ENCODE results near the gene USB1. TPM values are rescaled to one million over a fixed set of nuclear protein-coding genes. Genes with fewer than 3 reads are reported as not detected.

Gene USB1
- total RNA-seq, 1 experiment from 2014 or later = 106 TPM

- intact Hi-C loops (cut with micrococcal nuclease; ENCODE audit: unreplicated experiment) = no loop called here
- no TSS peak for BruUV-seq (replicated peaks)
- Histone ChIP-seq H3K9me3 (ENCODE audit: low read depth, low read length, poor library complexity, severe bottlenecking) (no peaks in the 10 kb centered on the region), H3K4me3 (ENCODE audit: low read depth, low read length, poor library complexity, severe bottlenecking) (no peak overlapping the region), H3K4me1 (ENCODE audit: insufficient read depth, low read length, poor library complexity, severe bottlenecking) (peaks cover 3% of the 10 kb centered on the region), H3K36me3 (ENCODE audit: insufficient read depth, low read length, poor library complexity, severe bottlenecking) (no peaks in the 10 kb centered on the region), H3K27me3 (replicated peaks; ENCODE audit: insufficient read depth, low read depth, low read length, poor library complexity) (no peaks in the 10 kb centered on the region), H3K27ac (ENCODE audit: low read depth, low read length, poor library complexity, severe bottlenecking) (no peak overlapping the region)
- ChIA-PET POLR2A (ENCODE audit: low non-redundant PET) (no interaction called here), CTCF (no interaction called here)
- TF ChIP-seq CTCF (conservative IDR thresholded peaks at IDR 0.05; ENCODE audit: low read depth, low read length) = no peak
- no peak for DNase-seq (ENCODE audit: low spot score)
Measured at GRCh38 chr16:57987441-57988177, 13.6 kb upstream of the USB1 start.

GRCh38 chr16:57988929-57989328 lies 12.3 kb upstream of the USB1 start:
- Histone ChIP-seq H3K27ac (ENCODE audit: low read depth, low read length, poor library complexity, severe bottlenecking) (no peak overlapping the region), H3K36me3 (ENCODE audit: insufficient read depth, low read length, poor library complexity, severe bottlenecking) (no peaks in the 10 kb centered on the region), H3K27me3 (replicated peaks; ENCODE audit: insufficient read depth, low read depth, low read length, poor library complexity) (no peaks in the 10 kb centered on the region), H3K4me3 (ENCODE audit: low read depth, low read length, poor library complexity, severe bottlenecking) (no peak overlapping the region), H3K4me1 (ENCODE audit: insufficient read depth, low read length, poor library complexity, severe bottlenecking) (peaks cover 13% of the 10 kb centered on the region), H3K9me3 (ENCODE audit: low read depth, low read length, poor library complexity, severe bottlenecking) (no peaks in the 10 kb centered on the region)
- TF ChIP-seq EZH2 (IDR thresholded peaks at IDR 0.05; ENCODE audit: borderline replicate concordance, low read depth, low read length, poor library complexity, severe bottlenecking) (no peak), CTCF (conservative IDR thresholded peaks at IDR 0.05; ENCODE audit: low read depth, low read length) (no peak)
- ChIA-PET POLR2A (ENCODE audit: low non-redundant PET) (no interaction called here), CTCF (no interaction called here)
- intact Hi-C loops (cut with micrococcal nuclease; ENCODE audit: unreplicated experiment) = no loop called here
- no TSS peak for BruUV-seq (replicated peaks)
- DNase-seq (ENCODE audit: low spot score) = no peak

- Histone ChIP-seq H3K4me3 (ENCODE audit: low read depth, low read length, poor library complexity, severe bottlenecking) (no peak overlapping the region), H3K27ac (ENCODE audit: low read depth, low read length, poor library complexity, severe bottlenecking) (no peak overlapping the region), H3K9me3 (ENCODE audit: low read depth, low read length, poor library complexity, severe bottlenecking) (no peaks in the 10 kb centered on the region), H3K27me3 (replicated peaks; ENCODE audit: insufficient read depth, low read depth, low read length, poor library complexity) (no peaks in the 10 kb centered on the region), H3K4me1 (ENCODE audit: insufficient read depth, low read length, poor library complexity, severe bottlenecking) (peaks cover 11% of the 10 kb centered on the region), H3K36me3 (ENCODE audit: insufficient read depth, low read length, poor library complexity, severe bottlenecking) (no peaks in the 10 kb centered on the region)
- no peak for TF ChIP-seq EZH2 (IDR thresholded peaks at IDR 0.05; ENCODE audit: borderline replicate concordance, low read depth, low read length, poor library complexity, severe bottlenecking)
- TF ChIP-seq CTCF (conservative IDR thresholded peaks at IDR 0.05; ENCODE audit: low read depth, low read length) = no peak
- no peak for DNase-seq (ENCODE audit: low spot score)
- ChIA-PET CTCF (interaction anchor here (0.8 kb wide), 1 partner anchor 344 kb away, joined by 4 read pairs; no protein-coding TSS in a partner anchor), POLR2A (ENCODE audit: low non-redundant PET) (no interaction called here)
- no TSS peak for BruUV-seq (replicated peaks)
- intact Hi-C loops (cut with micrococcal nuclease; ENCODE audit: unreplicated experiment) = no loop called here
Measured at GRCh38 chr16:57991551-57992059, 9.6 kb upstream of the USB1 start.
